NOMO-1 treated with dmso at 0.1 percent for 144 hours (cell line): Measurements from ENCODE around the gene ATOSB.

Source experiments
- DNase-seq: peaks from one replicate; lab custom pipeline; 2025; ENCODE audit not compliant: unreplicated experiment; lab: John Stamatoyannopoulos, UW

ATOSB gene

DNA sequence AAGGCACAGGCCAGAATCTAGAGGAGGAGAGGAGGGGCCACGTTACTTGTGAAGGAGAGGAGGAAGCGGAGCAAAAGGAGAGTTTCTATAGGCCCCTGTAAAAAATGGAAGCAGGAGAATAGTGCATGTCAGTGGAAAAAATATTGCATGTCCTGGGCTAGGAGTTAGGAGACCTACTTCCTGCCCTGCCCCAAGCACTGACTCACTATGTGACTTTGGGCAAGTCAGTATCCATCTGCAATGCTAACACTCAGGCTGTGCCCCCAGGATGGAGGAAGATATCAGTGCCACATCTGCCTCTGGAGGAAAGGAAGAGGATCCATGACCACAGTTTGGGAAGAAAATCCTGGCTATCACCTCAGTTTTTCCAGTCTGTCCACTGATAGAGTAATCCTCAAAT, 26.2 kb downstream of the ATOSB start:
- DNase-seq: no peak

DNA sequence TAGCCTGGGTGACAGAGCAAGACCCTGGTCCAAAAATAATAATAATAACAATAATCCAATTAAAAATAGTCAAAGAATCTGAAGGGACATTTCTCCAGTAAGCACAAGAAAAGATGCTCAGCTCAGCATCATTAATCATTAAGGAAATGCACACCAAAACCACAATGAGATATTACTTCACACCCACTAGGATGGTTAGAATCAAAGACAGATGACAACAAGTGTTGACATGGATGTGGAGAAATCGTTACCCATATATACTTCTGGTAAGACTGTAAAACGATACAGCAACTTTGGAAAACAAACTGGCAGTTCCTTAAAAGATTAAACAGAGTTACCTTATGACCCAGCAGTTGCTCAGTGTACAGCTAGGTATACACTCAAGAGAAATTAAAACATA, 30.6 kb downstream of the ATOSB start:
- no peak for DNase-seq

DNA sequence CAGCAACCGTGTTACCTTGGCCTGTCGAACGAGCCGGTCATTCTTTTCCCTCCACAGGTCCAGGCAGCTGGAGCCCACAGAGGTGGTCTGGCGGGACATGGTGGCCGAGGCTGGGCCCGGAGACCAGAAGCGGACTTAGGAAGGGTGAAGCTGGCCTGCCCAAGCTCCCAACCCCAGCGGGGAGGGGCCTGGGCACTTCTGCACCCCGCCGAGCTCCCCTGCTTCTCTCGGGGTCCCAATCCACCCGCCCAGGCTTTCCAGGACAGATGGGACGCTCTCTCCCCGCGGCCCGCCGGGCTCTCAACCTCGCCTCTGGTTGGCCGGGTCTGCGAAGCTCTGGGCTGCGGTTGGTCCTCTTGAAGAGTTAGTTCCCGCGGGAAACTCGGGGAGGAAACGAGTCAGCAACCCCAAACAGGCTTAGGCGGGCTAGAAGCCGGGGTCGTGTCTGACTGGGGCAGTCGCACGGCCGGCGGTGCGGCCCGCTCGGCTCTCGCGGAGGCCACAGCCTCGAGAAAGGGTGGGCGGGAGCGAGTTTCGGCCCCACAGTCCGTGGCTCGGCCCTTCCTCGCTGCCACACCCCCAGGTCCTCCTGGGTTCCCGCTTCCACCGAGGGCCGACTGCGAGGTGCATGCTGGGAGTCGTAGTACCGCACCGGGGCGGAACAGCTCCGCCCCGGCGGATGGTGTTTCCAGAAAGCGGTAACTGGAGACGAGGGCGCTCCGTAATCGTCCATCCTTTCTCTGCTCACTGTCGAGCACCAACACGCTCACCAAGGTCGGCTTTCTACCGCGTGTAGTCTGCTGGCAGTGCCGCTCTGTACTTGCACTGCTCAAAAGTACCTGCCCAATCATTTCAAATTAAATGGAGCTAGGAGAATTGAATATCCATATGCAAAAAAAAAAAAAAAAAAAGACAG, 36.0 kb downstream of the ATOSB start, which contains the start of gene FANCG:
TSS of gene FANCG (minus strand) at position 517 of the 916 bp plus-strand sequence. CDS start at position 99, 418 bp downstream.
- peak; percentile 95 for DNase-seq

DNA sequence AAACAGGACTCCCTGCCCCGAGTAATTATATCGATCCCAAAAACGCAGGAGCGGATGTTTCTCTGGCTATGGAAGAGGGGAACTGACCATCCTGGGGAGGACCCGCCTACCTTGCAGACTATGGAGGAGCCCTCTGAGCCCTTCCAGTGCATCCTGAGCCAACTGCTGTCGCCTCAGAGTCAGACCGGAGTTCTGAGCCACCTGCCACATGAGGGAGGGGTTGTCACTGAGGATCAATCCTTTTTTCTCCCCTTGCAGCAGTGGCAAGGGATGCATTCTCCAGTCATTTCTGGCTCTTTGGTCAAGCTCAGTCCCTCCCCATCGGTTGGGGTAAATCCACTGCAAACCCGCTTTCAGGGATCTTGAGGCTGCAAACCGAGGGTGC, 36.6 kb downstream of the ATOSB start:
- DNase-seq: no peak

DNA sequence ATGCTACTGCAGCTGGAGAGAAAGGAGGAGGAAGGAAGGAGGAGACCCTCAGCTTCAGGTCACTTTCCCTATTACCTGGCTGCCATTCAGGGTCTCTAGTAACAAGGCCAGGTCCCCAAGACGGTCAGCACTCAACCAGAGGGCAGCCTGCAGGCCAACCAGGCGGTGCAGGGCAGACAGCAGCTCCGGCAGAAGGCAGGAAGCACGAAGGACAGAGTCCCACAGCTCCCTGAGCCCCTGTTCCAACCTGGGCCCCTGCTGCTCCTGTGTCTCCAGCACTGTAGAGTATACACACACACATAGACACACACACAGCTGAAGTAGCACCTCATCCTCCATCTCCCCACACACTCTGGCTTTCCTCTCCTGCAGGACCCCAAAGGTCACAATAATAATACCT, 37.6 kb downstream of the ATOSB start:
- no peak for DNase-seq

DNA sequence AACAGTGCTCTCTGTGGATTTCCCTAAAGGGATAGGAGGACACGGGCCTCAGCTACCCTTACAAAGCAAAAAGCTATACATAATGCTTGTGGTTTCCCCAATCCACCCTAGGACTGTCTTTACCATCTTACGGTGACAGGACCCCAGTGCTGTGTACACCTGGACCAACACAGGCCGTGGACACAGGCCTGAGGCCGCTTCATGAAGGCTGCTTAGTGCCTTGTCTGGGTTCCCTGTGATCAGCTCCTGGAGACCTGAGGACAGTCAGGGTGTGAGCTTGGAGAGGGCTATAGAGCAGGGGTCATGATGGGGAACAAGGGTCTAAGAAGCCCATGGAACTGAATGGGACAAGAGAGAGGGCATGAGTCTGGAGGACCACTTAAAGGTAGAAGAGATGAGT, 38.8 kb downstream of the ATOSB start:
- DNase-seq: no peak

DNA sequence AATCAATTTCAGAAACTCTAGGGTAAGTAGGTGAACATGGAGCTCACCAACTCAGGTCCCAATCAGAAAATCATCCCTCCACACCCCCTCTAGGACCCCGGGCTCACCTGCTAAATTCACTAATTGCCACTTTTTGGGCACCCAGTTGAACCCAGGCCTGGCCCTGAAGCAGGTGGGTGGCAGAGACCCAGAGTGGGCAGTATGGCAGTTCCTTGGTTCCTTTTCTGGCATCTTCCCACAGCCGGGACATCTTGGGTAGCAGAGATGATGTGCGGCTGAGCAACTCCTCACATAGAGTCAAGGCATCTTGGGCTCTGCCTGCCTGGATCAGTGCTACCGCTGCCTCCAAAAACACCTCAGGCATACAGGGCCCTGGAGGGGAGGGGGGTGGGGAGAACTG, 40.3 kb downstream of the ATOSB start:
- no peak for DNase-seq

DNA sequence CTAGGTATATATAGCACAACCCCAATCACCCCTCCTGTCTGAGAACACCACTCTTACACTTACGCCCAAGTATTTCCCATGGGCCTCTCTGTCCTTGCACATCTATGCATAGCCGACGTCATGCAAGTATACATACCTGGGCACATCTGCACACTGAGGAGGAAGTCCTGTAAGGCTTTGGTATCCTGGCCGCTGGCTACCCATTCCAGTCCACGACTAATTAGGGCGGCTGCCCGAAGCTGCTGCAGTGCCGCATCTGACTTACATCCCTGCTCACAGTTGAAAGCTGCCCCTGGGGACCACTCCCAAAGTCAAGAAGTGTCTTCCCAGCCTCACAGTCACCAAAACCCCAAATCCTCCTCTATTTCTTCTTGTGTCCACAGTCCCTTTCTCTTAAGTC, 40.9 kb downstream of the ATOSB start:
- no peak for DNase-seq

DNA sequence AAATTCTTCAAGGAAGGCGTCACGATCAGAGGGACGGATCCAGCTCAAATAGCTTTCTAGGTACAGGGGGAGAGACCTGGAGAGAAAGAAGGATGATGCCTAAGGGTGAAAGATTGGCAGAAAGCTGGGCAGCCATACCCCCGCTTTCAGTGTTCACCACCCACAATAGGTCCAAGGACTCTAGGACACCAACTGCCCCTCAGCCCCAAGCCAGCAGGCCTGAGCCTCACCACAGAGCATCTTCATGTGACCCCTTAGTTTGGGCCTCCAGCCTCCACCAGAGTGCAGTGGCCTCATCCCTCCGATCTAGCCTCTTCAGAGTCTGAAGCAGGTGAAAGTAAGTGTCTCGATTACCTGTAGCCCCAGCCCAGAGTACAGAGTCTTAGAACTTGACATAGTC, 41.5 kb downstream of the ATOSB start:
- no peak for DNase-seq

DNA sequence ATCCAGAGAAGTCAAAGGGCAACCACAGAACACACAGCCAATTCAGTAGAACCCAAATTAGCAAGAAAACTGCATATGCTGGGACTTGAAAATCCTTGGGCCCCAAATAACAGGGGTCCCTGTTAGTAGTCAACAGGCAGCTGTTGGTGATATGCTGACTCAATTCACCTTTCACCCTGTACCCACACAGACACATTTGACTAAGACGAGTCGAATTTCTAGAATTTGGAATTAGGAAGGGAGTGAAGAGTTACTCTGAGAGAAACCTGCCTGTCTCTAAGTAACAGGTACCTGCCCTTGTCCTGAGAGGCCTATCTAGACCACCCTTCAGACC, 42.4 kb downstream of the ATOSB start:
- DNase-seq: no peak

DNA sequence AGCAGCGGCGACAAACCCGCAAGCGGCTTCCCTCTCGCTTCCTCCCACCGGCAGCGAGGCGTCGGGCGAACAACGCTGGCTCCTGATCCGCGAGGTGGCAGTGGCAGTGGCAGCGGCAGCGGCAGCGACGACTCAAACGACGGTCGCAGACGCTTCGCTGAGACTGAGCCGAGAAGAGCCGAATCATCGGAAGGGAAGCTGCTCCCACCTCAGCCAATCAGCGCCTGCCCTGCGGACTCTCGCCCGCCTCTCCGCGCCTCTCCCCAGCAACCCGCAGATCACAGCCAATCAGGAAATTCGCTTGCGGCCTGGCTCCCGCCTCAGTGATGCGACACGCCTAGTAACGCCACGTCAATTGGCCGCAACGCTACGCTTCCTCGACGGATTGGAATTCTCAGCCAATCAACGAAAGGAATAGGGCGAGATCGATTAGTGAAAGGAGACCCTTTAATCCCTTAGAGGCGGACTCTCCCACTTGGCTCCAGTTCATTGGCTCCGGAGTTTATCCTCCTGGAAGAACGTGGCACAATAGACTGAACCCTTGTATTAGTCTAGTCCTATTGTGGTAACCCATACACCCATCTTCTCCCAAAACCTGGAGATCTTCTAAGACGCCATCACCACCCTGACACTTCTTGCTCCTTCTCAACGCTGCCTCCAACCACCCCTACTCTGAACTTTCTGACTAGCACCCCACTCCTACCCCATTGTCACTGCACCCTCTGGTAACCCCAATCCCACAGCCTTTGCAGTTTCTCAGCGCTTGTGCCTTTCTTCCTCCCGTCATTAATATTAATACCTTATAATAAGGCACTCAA, 43.0 kb downstream of the ATOSB start, which contains the start of gene VCP:
TSS of gene VCP (minus strand) at position 165 of the 818 bp plus-strand sequence. CDS start 272 bp downstream, outside the sequence.
- peak; percentile 100 for DNase-seq

DNA sequence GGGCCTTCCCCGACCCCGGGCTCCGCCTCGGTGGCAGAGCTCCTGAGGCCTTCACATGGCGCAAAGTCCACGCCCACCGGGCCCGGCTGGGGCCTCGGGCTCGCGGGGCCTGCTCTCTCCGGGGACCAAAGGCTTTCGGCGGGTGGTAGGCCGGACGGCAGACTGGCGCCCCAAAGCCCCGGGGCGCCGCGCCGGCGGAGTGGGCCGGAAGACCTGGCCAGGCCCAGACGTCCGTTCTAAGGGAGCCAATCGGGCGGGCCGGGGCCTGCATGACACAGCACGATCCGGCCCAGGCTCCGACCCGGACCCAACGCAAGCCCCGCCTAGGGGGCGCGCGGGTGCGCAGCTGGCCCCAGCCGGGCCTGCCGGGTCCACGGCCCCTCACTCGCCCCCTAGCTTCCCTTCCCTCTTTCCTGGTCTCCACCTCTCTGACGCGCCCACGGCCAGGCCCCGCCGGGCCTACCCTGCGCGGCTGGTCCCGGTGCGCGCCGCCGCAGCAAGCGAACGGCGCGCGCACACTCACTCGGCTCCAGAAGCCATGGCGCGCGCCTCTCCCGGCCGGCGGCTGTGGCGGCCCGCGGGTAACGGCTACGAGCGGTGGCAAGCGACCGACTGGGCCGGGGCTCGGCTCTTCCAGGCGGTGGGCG, 43.7 kb downstream of the ATOSB start:
- peak; percentile 81 for DNase-seq

DNA sequence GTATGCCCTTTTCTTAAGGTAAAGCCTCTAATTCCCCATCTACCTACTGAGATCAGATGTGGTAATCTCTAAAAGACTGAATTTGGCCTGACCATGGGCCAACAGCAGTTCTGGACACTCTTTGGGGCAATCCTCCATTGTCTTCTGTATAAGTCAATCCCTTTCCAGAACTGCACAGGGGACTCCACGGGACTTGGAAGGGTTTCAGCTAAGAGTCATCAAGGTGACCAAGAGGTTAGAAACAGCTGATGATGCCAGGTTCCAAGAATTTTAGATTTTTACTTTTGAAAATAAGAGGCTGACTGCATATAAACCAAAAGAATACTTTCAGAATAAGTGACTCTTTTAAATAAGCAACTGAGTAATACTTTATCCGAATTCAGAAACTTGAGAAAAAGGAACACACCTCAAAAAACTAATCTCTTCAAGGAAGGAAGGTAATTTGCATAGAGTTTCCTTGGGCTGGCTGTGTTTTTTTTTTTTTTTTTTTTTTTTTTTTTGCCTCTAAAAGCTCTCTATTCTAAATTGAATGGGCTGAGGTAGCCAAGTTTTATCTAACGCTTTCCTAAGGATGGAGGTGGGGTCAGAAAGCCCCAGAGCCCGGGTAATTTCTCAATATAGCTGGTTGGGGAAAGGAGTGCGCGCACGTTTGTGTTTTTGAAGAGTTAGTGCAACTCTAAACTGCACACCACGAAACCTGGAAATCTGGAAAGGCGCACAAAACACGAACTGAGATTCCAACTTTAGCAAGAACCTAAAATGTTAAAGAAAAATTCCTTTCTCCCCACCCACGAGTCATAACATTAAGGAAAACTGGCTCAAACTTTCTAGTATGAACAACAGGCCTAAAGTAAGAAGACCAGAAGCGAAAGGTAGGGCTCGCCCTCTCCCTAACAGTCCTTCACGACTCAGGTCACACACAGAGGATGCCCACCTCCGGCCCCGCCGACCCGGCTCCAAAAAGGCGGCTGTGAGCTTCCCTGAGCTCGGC, 44.5 kb downstream of the ATOSB start:
- no peak for DNase-seq

DNA sequence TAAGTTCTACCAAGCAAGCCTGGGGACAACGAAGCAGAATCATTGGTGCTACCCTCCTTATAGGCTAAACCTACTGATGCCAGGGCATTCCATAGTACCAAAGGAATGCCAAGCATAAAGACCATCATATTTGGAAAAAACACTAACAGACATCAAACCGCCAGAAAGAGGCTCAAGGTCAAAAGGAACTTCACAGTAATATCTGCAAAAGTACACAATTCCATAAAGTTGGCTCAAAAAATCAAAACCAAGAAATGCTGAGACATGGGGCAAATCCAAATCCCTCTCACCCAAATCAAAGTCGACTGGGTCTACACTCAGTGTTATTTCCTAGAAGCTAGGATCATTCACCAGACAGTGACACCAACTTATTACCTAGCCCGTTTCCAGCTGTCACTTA, 46.6 kb downstream of the ATOSB start:
- DNase-seq: no peak

DNA sequence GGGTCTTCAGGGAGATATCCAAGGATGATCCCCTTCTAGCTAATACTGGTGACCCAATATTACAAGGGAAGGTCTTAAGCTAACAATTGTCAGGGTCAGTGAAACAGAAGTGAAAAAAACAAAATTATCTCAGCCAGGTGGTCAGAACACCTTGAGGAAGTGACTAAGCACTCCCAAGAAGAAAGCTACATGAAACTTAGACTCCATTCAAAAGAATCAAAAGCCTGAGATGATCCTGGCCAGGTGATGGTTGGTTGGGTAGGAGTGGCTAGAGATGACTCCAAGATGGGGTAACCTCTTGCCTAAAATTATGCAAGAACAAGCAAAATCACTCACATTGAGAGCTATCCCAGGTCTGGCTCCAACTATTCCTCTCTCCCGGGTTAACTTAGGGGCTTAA, 48.6 kb downstream of the ATOSB start:
- DNase-seq: no peak

DNA sequence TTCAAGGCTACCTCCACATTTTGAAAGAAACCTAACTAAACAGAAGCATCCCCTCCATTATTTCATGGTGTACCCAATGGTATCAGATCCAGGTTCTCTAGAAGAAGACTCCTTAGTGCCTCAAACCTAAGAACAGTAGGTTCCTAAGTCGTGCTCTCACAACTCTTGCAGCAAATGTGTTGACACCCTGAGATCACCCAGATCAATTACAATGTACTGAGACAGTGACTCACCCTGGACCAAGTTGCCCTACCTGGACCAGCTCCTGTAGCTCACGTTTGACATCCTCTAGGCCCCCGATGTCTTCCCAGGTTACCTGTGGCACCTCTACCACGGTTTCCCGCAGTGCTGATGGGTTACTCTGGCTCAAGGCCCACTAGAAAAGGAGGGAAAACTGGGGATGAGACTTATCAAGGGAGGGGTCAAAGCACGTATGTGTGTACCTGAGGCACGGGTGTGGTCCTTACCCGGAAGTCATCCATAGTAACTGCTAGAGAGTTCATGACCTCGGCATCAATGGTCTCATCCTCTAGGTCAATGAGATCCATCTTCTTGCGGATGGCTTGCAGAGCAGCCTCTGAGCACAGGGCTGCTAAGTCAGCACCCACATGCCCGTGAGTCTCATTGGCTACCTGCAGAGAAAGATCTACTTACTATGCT, 55.0 kb downstream of the ATOSB start:
- DNase-seq: no peak

DNA sequence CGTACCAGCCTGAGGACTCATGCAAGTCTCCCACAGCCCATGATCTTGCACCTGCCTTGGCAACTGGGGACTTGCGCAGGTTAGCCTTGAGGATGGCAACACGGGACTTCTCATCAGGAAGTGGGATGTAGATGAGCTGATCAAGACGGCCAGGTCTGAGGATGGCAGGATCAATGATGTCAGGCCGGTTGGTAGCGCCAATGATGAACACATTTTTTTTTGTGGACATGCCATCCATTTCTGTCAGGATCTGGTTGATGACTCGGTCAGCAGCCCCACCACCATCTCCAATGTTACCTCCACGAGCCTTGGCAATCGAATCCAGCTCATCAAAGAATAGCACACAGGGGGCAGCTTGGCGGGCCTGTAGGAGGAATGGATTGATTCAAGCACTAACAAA, 56.2 kb downstream of the ATOSB start:
- no peak for DNase-seq

DNA sequence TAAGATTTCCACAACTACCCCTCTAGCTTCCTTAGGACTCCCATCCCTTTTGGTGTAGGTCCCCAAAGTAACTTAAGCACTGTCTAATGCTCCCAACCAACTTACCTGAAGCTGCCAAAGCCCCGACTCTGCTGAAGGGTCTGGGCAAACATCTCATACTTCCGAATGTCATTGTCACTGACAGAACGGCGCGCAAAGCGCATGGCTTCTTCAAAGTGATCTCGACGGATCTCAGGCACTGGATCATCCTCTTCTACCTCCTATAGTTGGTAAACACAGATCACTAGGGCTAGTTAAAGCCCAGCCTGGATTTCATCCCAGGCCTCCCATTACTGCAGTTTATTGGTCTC, 58.4 kb downstream of the ATOSB start:
- no peak for DNase-seq

DNA sequence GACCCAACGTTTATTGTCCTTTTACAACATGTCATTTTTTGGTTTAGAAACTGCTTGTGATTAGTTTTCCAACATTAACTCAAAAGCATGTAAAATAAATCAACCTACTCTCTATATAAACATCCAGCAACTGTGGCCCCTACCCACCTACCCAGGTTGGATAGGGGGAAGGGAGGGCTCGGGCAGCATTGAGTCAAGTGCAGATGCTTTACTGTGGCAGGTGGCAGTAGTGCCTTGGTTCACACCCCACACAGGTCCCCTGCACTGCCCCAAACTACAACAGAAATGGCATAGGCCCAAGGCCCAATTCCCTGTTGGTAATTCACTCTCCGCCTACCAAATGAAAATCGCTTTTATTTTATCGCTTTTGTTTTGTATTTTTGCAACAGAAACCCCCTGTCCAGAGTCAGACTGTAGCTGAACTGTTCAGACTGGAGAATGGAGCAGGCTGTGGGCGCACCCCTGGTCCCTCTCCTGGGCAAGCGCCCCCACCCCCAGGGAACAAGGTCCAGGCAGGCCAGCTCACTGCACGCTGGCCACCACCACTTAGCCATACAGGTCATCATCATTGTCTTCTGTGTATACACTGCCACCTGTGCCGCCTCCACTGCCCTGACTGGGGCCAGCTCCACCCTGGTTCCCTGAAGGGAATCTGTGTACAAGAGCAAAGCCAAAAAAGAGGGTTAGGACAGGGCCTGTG, 58.9 kb downstream of the ATOSB start:
- DNase-seq: no peak
